B cell (primary cell): Measurements from ENCODE around the gene ACKR1. TPM values are rescaled to one million over a fixed set of nuclear protein-coding genes. Genes with fewer than 3 reads are reported as not detected.

Source experiments
- ATAC-seq: fragments of 200-7000 bp; cut with Tn5 transposase; one replicate; pipeline ENCODE4 v1.10.0; 2021; ENCODE audit warnings: low read depth, mild to moderate bottlenecking, moderate number of reproducible peaks, moderate library complexity
- CTCF ChIA-PET: fragments of 350-600 bp; sonication (Branson Sonifier 250); formaldehyde crosslinking; loops from one replicate; lab custom pipeline; 2021; ENCODE audit warnings: antibody characterized with exemption, inconsistent platforms; lab: Charles Lee
- POLR2A ChIA-PET: fragments of 350-600 bp; sonication (Branson Sonifier 250); formaldehyde crosslinking; loops from one replicate; lab custom pipeline; 2021; ENCODE audit warnings: antibody characterized with exemption; lab: Charles Lee
- DNase-seq: peaks from one replicate; pipeline ENCODE4 v3.0.0; 2013
- H2AFZ ChIP-seq: 2 replicates; pipeline ENCODE4 v1.6.1; 2012; ENCODE audit warnings: mild to moderate bottlenecking, low read depth, low read length; ENCODE audit not compliant: insufficient read depth, poor library complexity, severe bottlenecking
- H3K27ac ChIP-seq, 2 donors: 1 replicate in 1 of 2; 2 replicates in 1 of 2; pipeline ENCODE4 v1.5.1; 2012 to 2013; ENCODE audit warnings: low read length in 2 of 2, mild to moderate bottlenecking in 2 of 2, moderate library complexity in 1 of 2
- H3K27me3 ChIP-seq, 4 experiments: fragments of 200-600 bp in 1 of 4; sonication (generic) in 1 of 4; replicated peaks in 1 of 4; 1 replicate in 2 of 4; 2 replicates in 2 of 4; pipeline versions ENCODE4 v1.6.1 to v1.7.0; 2013 to 2016; ENCODE audit warnings: low read length in 3 of 4, mild to moderate bottlenecking in 2 of 4, mixed read lengths in 1 of 4, moderate library complexity in 1 of 4; ENCODE audit not compliant: insufficient read depth in 4 of 4, control insufficient read depth in 3 of 4; ENCODE audit errors: control extremely low read depth in 1 of 4
- H3K36me3 ChIP-seq, 2 experiments: replicated peaks in 1 of 2; 1 replicate in 1 of 2; 2 replicates in 1 of 2; pipeline versions ENCODE4 v1.6.1 to v1.7.1; 2013; ENCODE audit warnings: low read length in 1 of 2; ENCODE audit not compliant: insufficient read depth in 2 of 2, control insufficient read depth in 1 of 2; ENCODE audit errors: control extremely low read depth in 1 of 2, extremely low read depth in 1 of 2
- H3K4me1 ChIP-seq, 2 donors: fragments of 200-600 bp in 1 of 2; sonication (generic) in 1 of 2; 1 replicate in 1 of 2; 2 replicates in 1 of 2; pipeline versions ENCODE4 v1.5.1 to v1.6.1; 2013 to 2017; ENCODE audit warnings: low read length in 2 of 2; ENCODE audit not compliant: control insufficient read depth in 2 of 2, insufficient read depth in 2 of 2
- H3K4me2 ChIP-seq: replicated peaks from 2 replicates; pipeline ENCODE3; 2012; ENCODE audit warnings: mild to moderate bottlenecking, low read depth, low read length; ENCODE audit not compliant: poor library complexity, severe bottlenecking
- H3K4me3 ChIP-seq, 5 experiments: fragments of 200-600 bp in 1 of 5; sonication (generic) in 1 of 5; 1 replicate in 3 of 5; 2 replicates in 2 of 5; pipeline versions ENCODE4 v1.5.1 to v1.7.0; 2011 to 2016; ENCODE audit warnings: low read length in 4 of 5, mild to moderate bottlenecking in 4 of 5, low read depth in 2 of 5, control low read depth in 1 of 5, moderate library complexity in 1 of 5; ENCODE audit not compliant: insufficient read depth in 1 of 5; ENCODE audit errors: control extremely low read depth in 1 of 5, extremely low read depth in 1 of 5
- H3K79me2 ChIP-seq: fragments of 200-600 bp; sonication (generic); one replicate; pipeline ENCODE4 v1.6.0; 2016; ENCODE audit warnings: low read length; ENCODE audit not compliant: control insufficient read depth, insufficient read depth
- H3K9ac ChIP-seq: fragments of 200-600 bp; sonication (generic); 2 replicates; pipeline ENCODE4 v1.6.1; 2017; ENCODE audit warnings: mild to moderate bottlenecking, low read length, moderate library complexity
- H3K9me3 ChIP-seq, 3 donors: one replicate each; pipeline versions ENCODE4 v1.6.1 to v1.7.1; 2013; ENCODE audit warnings: low read length in 2 of 3; ENCODE audit not compliant: control insufficient read depth in 2 of 3, insufficient read depth in 1 of 3; ENCODE audit errors: control extremely low read depth in 1 of 3
- H4K20me1 ChIP-seq: 2 replicates; pipeline ENCODE4 v1.6.0; 2012; ENCODE audit warnings: mild to moderate bottlenecking, low read length; ENCODE audit not compliant: insufficient read depth, control insufficient read depth, poor library complexity, severe bottlenecking
- H3K27ac Mint-ChIP-seq: one replicate; pipeline ENCODE4 v1.8.0; 2021; ENCODE audit warnings: mixed read lengths
- H3K27me3 Mint-ChIP-seq: one replicate; pipeline ENCODE4 v1.8.0; 2021; ENCODE audit warnings: mixed read lengths
- H3K4me1 Mint-ChIP-seq: one replicate; pipeline ENCODE4 v1.8.0; 2021; ENCODE audit warnings: mixed read lengths
- H3K4me3 Mint-ChIP-seq: one replicate; pipeline ENCODE4 v1.8.0; 2021; ENCODE audit warnings: mixed read lengths
- H3K9me3 Mint-ChIP-seq: one replicate; pipeline ENCODE4 v1.8.0; 2022; ENCODE audit warnings: mixed read lengths; ENCODE audit not compliant: insufficient read depth
- EZH2 ChIP-seq: IDR thresholded peaks from 2 replicates; pipeline ENCODE4 v1.6.1; 2012; ENCODE audit warnings: borderline replicate concordance, low read depth, mild to moderate bottlenecking, moderate library complexity, low read length; ENCODE audit not compliant: insufficient read depth, poor library complexity, severe bottlenecking
- WGBS: methylation state at CpG from one replicate; pipeline ENCODE4 v1.1.5; 2013; ENCODE audit warnings: missing lambda C conversion rate; ENCODE audit not compliant: insufficient coverage; 5-methylcytosine and 5-hydroxymethylcytosine counted together
- intact Hi-C: fragments of 100-400 bp; cut with micrococcal nuclease; formaldehyde crosslinking; loops from one replicate; pipeline ENCODE4 v1.10.0; 2022
- polyA plus RNA-seq: library from polyadenylated mRNA; depleted of rRNA; stranded (reverse); fragments of >200 nt; gene quantifications from 2 replicates; pipeline ENCODE4 v1.2.3, GENCODE V29; 2012
- total RNA-seq, 2 donors: library from RNA; stranded (reverse); fragments of 120-200 nt in 1 of 2; gene quantifications; 1 replicate in 1 of 2; 2 replicates in 1 of 2; pipeline versions ENCODE4 v1.2.3 to v1.2.4, GENCODE V29; 2013 to 2022
- TF ChIP-seq, protein P1 (sequence below): fragments of 200-600 bp; IDR thresholded peaks from one replicate; pipeline ENCODE4 v1.8.0; 2022; ENCODE audit warnings: antibody characterized with exemption, mild to moderate bottlenecking

ACKR1 gene
- total and polyA plus RNA-seq, 2 donors (not counting 1 experiment from before 2014, with no cell fraction given): 0.04 TPM; not detected in 1

DNA sequence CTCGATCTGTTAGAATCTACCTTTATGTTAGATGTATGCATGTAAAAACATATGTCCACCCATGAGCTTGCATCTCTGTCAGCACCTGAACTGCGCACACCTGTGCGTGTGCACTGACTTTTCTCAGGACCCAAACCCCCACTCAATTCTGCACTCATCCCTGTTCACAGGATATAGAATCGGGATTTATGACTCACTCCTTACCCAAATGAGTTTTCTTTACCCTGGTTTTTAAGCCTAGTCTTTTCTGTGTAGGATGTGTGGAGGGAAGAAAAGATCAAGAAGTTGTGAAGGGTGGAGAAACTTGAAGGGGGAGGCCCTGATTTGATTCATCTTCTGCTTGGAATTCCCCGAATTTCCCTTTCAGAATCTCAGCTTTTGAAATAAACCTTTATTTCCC, 2.4 kb downstream of the ACKR1 start:
- H3K9ac ChIP-seq: no peak overlapping the region
- no peak overlapping the region for H3K27ac ChIP-seq
- peaks cover 0 to 46% (median 11%) of the 10 kb centered on the region in 4 experiments for H3K27me3 ChIP-seq
- H3K79me2 ChIP-seq: no peaks in the 10 kb centered on the region
- H3K4me2 ChIP-seq: no peak overlapping the region
- ChIA-PET POLR2A (no interaction called here), CTCF (interaction anchor here (1.4 to 10.7 kb wide), 6 partner anchors 7 to 73 kb away, joined by 3 to 240 read pairs (median 64); no protein-coding TSS in a partner anchor)
- no peak overlapping the region for H3K4me3 Mint-ChIP-seq
- TF ChIP-seq, protein P1, sequence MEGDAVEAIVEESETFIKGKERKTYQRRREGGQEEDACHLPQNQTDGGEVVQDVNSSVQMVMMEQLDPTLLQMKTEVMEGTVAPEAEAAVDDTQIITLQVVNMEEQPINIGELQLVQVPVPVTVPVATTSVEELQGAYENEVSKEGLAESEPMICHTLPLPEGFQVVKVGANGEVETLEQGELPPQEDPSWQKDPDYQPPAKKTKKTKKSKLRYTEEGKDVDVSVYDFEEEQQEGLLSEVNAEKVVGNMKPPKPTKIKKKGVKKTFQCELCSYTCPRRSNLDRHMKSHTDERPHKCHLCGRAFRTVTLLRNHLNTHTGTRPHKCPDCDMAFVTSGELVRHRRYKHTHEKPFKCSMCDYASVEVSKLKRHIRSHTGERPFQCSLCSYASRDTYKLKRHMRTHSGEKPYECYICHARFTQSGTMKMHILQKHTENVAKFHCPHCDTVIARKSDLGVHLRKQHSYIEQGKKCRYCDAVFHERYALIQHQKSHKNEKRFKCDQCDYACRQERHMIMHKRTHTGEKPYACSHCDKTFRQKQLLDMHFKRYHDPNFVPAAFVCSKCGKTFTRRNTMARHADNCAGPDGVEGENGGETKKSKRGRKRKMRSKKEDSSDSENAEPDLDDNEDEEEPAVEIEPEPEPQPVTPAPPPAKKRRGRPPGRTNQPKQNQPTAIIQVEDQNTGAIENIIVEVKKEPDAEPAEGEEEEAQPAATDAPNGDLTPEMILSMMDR: no peak
- TF ChIP-seq EZH2: no peak
- H3K4me1 ChIP-seq: peaks cover 0 to 3% of the 10 kb centered on the region in 2 donors
- no peak for ATAC-seq
- WGBS: 100% methylated on average over 1 of the region's 5 CpGs
- H3K27me3 Mint-ChIP-seq: peaks cover 75% of the 10 kb centered on the region
- no peaks in the 10 kb centered on the region for H3K9me3 Mint-ChIP-seq
- no peak overlapping the region for H3K27ac Mint-ChIP-seq
- H3K4me1 Mint-ChIP-seq: peaks cover 2% of the 10 kb centered on the region
- no peak overlapping the region for H3K4me3 ChIP-seq
- no peaks in the 10 kb centered on the region for H3K9me3 ChIP-seq
- no peaks in the 10 kb centered on the region for H4K20me1 ChIP-seq
- H3K36me3 ChIP-seq: no peaks in the 10 kb centered on the region
- DNase-seq: no peak
- intact Hi-C loops: no loop called here
- no peak overlapping the region for H2AFZ ChIP-seq

DNA sequence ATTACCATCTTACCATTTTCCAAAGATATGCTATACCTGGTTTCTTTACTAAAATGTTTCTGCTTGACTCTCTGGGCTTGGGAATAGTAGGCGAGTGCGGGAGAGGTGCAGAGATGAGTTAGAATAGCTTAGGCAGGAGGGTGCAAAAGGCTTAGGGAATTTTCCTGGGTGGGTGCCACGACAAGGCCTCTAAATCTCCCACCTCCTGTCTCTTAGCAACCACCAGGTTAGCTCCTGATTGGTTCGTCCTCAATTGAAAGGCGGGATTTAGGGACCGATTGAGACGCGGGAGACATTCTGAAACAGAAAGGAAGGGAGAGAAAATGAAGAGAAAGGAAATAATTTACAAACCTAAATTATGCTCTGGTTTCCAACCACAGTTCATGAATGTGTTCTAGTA, 3.1 kb downstream of the ACKR1 start:
- no peak overlapping the region for H3K27ac ChIP-seq
- H3K9me3 Mint-ChIP-seq: no peaks in the 10 kb centered on the region
- ATAC-seq: no peak
- no peaks in the 10 kb centered on the region for H4K20me1 ChIP-seq
- no peak overlapping the region for H3K4me3 ChIP-seq
- H3K4me1 Mint-ChIP-seq: peaks cover 2% of the 10 kb centered on the region
- H3K9ac ChIP-seq: no peak overlapping the region
- no peak overlapping the region for H3K4me2 ChIP-seq
- DNase-seq: no peak
- H3K27me3 ChIP-seq: peaks cover 0 to 45% (median 11%) of the 10 kb centered on the region in 4 experiments
- 0% methylated on average over 1 of the region's 8 CpGs for WGBS
- H3K4me1 ChIP-seq: peaks cover 0 to 3% of the 10 kb centered on the region in 2 donors
- no peak overlapping the region for H3K4me3 Mint-ChIP-seq
- H3K27ac Mint-ChIP-seq: no peak overlapping the region
- no peak overlapping the region for H2AFZ ChIP-seq
- peaks cover 74% of the 10 kb centered on the region for H3K27me3 Mint-ChIP-seq
- no peaks in the 10 kb centered on the region for H3K79me2 ChIP-seq
- no peaks in the 10 kb centered on the region for H3K36me3 ChIP-seq
- intact Hi-C loops: no loop called here
- TF ChIP-seq, protein P1: no peak
- TF ChIP-seq EZH2: no peak
- ChIA-PET CTCF (interaction anchor here (0.8 to 10.7 kb wide), 7 partner anchors 11 to 800 kb away, joined by 3 to 240 read pairs (median 4); no protein-coding TSS in a partner anchor), POLR2A (no interaction called here)
- H3K9me3 ChIP-seq: no peaks in the 10 kb centered on the region
